K562 (cell line): ENCODE measurements around the gene C12orf43. TPM values are rescaled to one million over a fixed set of nuclear protein-coding genes. Genes with fewer than 3 reads are reported as not detected.
A peak's percentile ranks its signal among the peaks of the same experiment; 100 is the strongest.

ENCODE experiments used
- ATAC-seq: fragments of 200-7000 bp; cut with Tn5 transposase; 3 replicates; pipeline ENCODE4 v1.9.1; 2020; ENCODE audit warnings: moderate library complexity
- BruUV-seq: library from RNA; stranded (reverse); fragments of 400-500 nt; replicated peaks from 2 replicates; lab custom pipeline; 2021; lab: Mats Ljungman, UMichigan
- CTCF ChIA-PET: fragments of 300-600 bp; formaldehyde crosslinking; extraction: SDS; loops from one replicate; lab custom pipeline; 2021; ENCODE audit warnings: low intra/inter-chr PET ratio; lab: Yijun Ruan, JAX
- POLR2A ChIA-PET: fragments of 300-600, 350-650 bp; sonication (Branson Sonifier 250); formaldehyde crosslinking; extraction: SDS; loops from one replicate; lab custom pipeline; 2021; ENCODE audit warnings: antibody characterized with exemption, inconsistent platforms; lab: Yijun Ruan, JAX
- DNase-seq, 4 experiments: peaks; one replicate each; pipeline versions ENCODE4 v3.0.0 to v3.0.0-alpha.2; 2011 to 2018; ENCODE audit warnings: low spot score in 3 of 4, mixed read lengths in 3 of 4; ENCODE audit errors: extremely low read depth in 1 of 4
- FAIRE-seq: peaks from 2 replicates; lab custom pipeline; 2011; peaks lifted over from hg19 to GRCh38; lab: Jason Lieb, UNC
- H2AFZ ChIP-seq: 2 replicates; pipeline ENCODE4 v1.6.0; 2011; ENCODE audit warnings: low read depth, low read length, control low read depth, inconsistent platforms
- H3K27ac ChIP-seq: fragments of 200-600 bp; 3 replicates; pipeline ENCODE4 v1.8.0; 2011; ENCODE audit warnings: low read depth, mild to moderate bottlenecking, control low read depth, inconsistent platforms, low read length, moderate library complexity, mixed read lengths; ENCODE audit errors: extremely low read depth
- H3K27me3 ChIP-seq, 2 experiments: fragments of 300-600 bp in 1 of 2; 2 replicates in 1 of 2; 3 replicates in 1 of 2; pipeline versions ENCODE4 v1.6.0 to v1.8.0; 2011; ENCODE audit warnings: inconsistent platforms in 2 of 2, low read length in 2 of 2, mild to moderate bottlenecking in 1 of 2, mixed read lengths in 1 of 2, moderate library complexity in 1 of 2; ENCODE audit not compliant: control insufficient read depth in 2 of 2, insufficient read depth in 2 of 2
- H3K36me3 ChIP-seq: fragments of 300-600 bp; 3 replicates; pipeline ENCODE4 v1.8.0; 2011; ENCODE audit warnings: mild to moderate bottlenecking, low read length, inconsistent platforms; ENCODE audit not compliant: control insufficient read depth, insufficient read depth
- H3K4me1 ChIP-seq, 2 experiments: fragments of 200-600 bp in 1 of 2; replicated peaks in 1 of 2; 2 replicates in 1 of 2; 3 replicates in 1 of 2; pipeline versions ENCODE4 v1.5.1 to v1.8.0; 2011; ENCODE audit warnings: inconsistent platforms in 2 of 2, low read length in 2 of 2, mild to moderate bottlenecking in 1 of 2, mixed read lengths in 1 of 2, moderate library complexity in 1 of 2; ENCODE audit not compliant: control insufficient read depth in 2 of 2, insufficient read depth in 2 of 2
- H3K4me2 ChIP-seq: 2 replicates; pipeline ENCODE4 v1.6.1; 2011; ENCODE audit warnings: low read length, control low read depth, inconsistent platforms, mixed read lengths; ENCODE audit not compliant: insufficient read depth
- H3K4me3 ChIP-seq: fragments of 200-600 bp; sonication (generic), shearing (Covaris generic); 2 replicates; pipeline ENCODE4 v1.5.1; 2016; ENCODE audit warnings: control low read depth, inconsistent platforms
- H3K79me2 ChIP-seq: fragments of 200-600 bp; 3 replicates; pipeline ENCODE4 v1.8.0; 2011; ENCODE audit warnings: low read length, inconsistent platforms; ENCODE audit not compliant: control insufficient read depth, insufficient read depth
- H3K9ac ChIP-seq, 2 experiments: 2 replicates each; pipeline versions ENCODE4 v1.6.0 to v1.6.1; 2011; ENCODE audit warnings: low read depth in 2 of 2, low read length in 2 of 2, control low read depth in 1 of 2, inconsistent platforms in 1 of 2, mild to moderate bottlenecking in 1 of 2, mixed read lengths in 1 of 2; ENCODE audit not compliant: insufficient read depth in 1 of 2
- H3K9me1 ChIP-seq: one replicate; pipeline ENCODE4 v1.6.0; 2011; ENCODE audit warnings: inconsistent platforms, mild to moderate bottlenecking, low read length, moderate library complexity; ENCODE audit not compliant: control insufficient read depth, insufficient read depth
- H3K9me3 ChIP-seq: replicated peaks from 2 replicates; pipeline ENCODE4 v1.5.1; 2011; ENCODE audit warnings: low read depth, low read length, inconsistent platforms; ENCODE audit not compliant: control insufficient read depth, insufficient read depth
- H4K20me1 ChIP-seq: replicated peaks from 2 replicates; pipeline ENCODE4 v1.6.1; 2011; ENCODE audit warnings: low read length, inconsistent platforms, mixed read lengths; ENCODE audit not compliant: control insufficient read depth, insufficient read depth
- CBX1 ChIP-seq: sonication (generic); IDR thresholded peaks from 2 replicates; pipeline ENCODE4 v1.6.1; 2016; ENCODE audit warnings: antibody characterized with exemption, low read depth, mild to moderate bottlenecking
- CHD4 ChIP-seq: fragments of 200-600 bp; sonication (generic); IDR thresholded peaks from 3 replicates; pipeline ENCODE4 v1.6.1; 2012; ENCODE audit warnings: low read depth, mild to moderate bottlenecking, mixed read lengths, low read length, inconsistent platforms; ENCODE audit not compliant: insufficient read depth, insufficient replicate concordance, poor library complexity, severe bottlenecking
- HES1 ChIP-seq: fragments of 450-650 bp; IDR thresholded peaks from 2 replicates; pipeline ENCODE4 v1.6.1; 2016; ENCODE audit warnings: low read depth, mild to moderate bottlenecking, moderate library complexity
- NFATC3 ChIP-seq: fragments of 450-650 bp; IDR thresholded peaks from 2 replicates; pipeline ENCODE4 v1.6.1; 2017; ENCODE audit warnings: mild to moderate bottlenecking
- POLR2G ChIP-seq: fragments of 200-400 bp; formaldehyde crosslinking; IDR thresholded peaks from 2 replicates; pipeline ENCODE4 v1.6.1; 2017; ENCODE audit warnings: low read depth, mild to moderate bottlenecking, antibody characterized with exemption, low read length, moderate library complexity
- XRCC5 ChIP-seq: fragments of 200-400 bp; formaldehyde crosslinking; IDR thresholded peaks from 2 replicates; pipeline ENCODE4 v1.6.1; 2017; ENCODE audit warnings: low read depth, mild to moderate bottlenecking, low read length
- ZKSCAN1 ChIP-seq: fragments of 150-350 bp; IDR thresholded peaks from 2 replicates; pipeline ENCODE4 v1.6.1; 2016; ENCODE audit warnings: low read depth, low read length
- ZNF512 ChIP-seq: IDR thresholded peaks from 2 replicates; pipeline ENCODE4 v1.6.1; 2016; ENCODE audit warnings: missing genetic modification characterization, missing compliant biosample characterization
- WGBS: fragments of 100-300 bp; shearing (Covaris generic); methylation state at CpG from one replicate; pipeline ENCODE4 v1.1.6; 2016; ENCODE audit warnings: low coverage, mixed read lengths; ENCODE audit not compliant: insufficient coverage; ENCODE audit errors: missing lambda C conversion rate; 5-methylcytosine and 5-hydroxymethylcytosine counted together
- in situ Hi-C: fragments of 300-500 bp; cut with MboI; formaldehyde crosslinking; loops from 4 replicates; pipeline ENCODE4 v1.15.0; 2018; ENCODE audit warnings: inconsistent platforms, mixed read lengths
- intact Hi-C: fragments of 100-400 bp; cut with micrococcal nuclease; formaldehyde crosslinking; loops from 2 replicates; pipeline ENCODE4 v1.14.2; 2022
- polyA plus RNA-seq, 8 experiments: library from polyadenylated mRNA; depleted of rRNA in 4 of 8; stranded (reverse) in 5 of 8; unstranded in 3 of 8; fragments of >200 nt; fragmentation: Nextera tagmentation in 2 of 8; fragmentation: Illumina TruSeq in 1 of 8; extraction: Ambion mirVana in 2 of 8; extraction: Trizol in 1 of 8; gene quantifications; 2 replicates each; pipeline versions ENCODE4 v1.2.1 to v1.2.3, GENCODE V29; 2011 to 2014; ENCODE audit warnings: inconsistent platforms in 1 of 8, missing spikeins in 1 of 8
- total RNA-seq, 7 experiments: library from RNA; depleted of rRNA in 6 of 7; stranded (reverse); fragments of >200 nt in 6 of 7; fragmentation: Illumina TruSeq in 2 of 7; extraction: Trizol in 2 of 7; gene quantifications; 2 replicates each; pipeline versions ENCODE4 v1.2.1 to v1.2.3, GENCODE V29; 2011 to 2021; ENCODE audit warnings: low replicate concordance in 1 of 7
- TF ChIP-seq, protein P1 (sequence below), 2 experiments: fragments of 450-650 bp; formaldehyde crosslinking in 1 of 2; IDR thresholded peaks; 2 replicates each; pipeline versions ENCODE4 v1.4.0 to v1.6.1; 2014 to 2020; ENCODE audit warnings: mild to moderate bottlenecking in 2 of 2, borderline replicate concordance in 1 of 2, low read depth in 1 of 2

The C12orf43 gene
- total and polyA plus RNA-seq, 9 of the 15 experiments (the other 6 are each of a cell fraction or from before 2014, with no cell fraction given), result 4.3 to 22.2 (median 16.8) TPM

GRCh38 chr12:121005346-121005815 is 10.9 kb downstream of the C12orf43 start:
- no peaks in the 10 kb centered on the region for H3K9me1 ChIP-seq
- H3K36me3 ChIP-seq, result peaks cover 60% of the 10 kb centered on the region; the same call in 2 of the 3 replicates
- no peaks in the 10 kb centered on the region for H3K27me3 ChIP-seq
- H3K4me3 ChIP-seq, result no peak overlapping the region
- no peak overlapping the region for H3K4me2 ChIP-seq
- no peaks in the 10 kb centered on the region; the same call in 1 of the 2 replicates for H4K20me1 ChIP-seq
- intact Hi-C loops (loop anchor here (2.0 to 10.0 kb wide), 3 partner anchors 49 to 209 kb away; partner anchors contain the start of gene P2RX4), in situ Hi-C loops (no loop called here)
- no peaks in the 10 kb centered on the region for H3K79me2 ChIP-seq
- BruUV-seq, result no TSS peak
- 31% methylated on average over 8 of the region's 9 CpGs for WGBS
- no peaks in the 10 kb centered on the region; a peak in 1 of 5 replicates for H3K4me1 ChIP-seq
- CTCF ChIA-PET, result interaction anchor here (0.5 to 1.3 kb wide), 4 partner anchors 90 to 358 kb away, joined by 3 to 9 read pairs (median 4); no protein-coding TSS in a partner anchor
- FAIRE-seq (peak; percentile 96), DNase-seq (peak; percentile 52 to 73 (median 60)), ATAC-seq (peak; percentile 92)
- POLR2A ChIA-PET, result interaction anchor here (0.6 to 0.7 kb wide), 2 partner anchors 278 to 652 kb away, joined by 3 read pairs; no protein-coding TSS in a partner anchor
- no peak overlapping the region for H3K27ac ChIP-seq
- no peaks in the 10 kb centered on the region for H3K9me3 ChIP-seq
- H2AFZ ChIP-seq, result no peak overlapping the region
- peak overlapping the region in 1 of 2 experiments; percentile 6; a peak in 1 of 4 replicates for H3K9ac ChIP-seq
- TF ChIP-seq HES1 (no peak), CBX1 (no peak), XRCC5 (0 out of 2 replicates have a peak, but pooled peaks have one; percentile 39), POLR2G (no peak), NFATC3 (no peak), ZKSCAN1 (0 out of 2 replicates have a peak, but pooled peaks have one; percentile 16), CHD4 (no peak), ZNF512 (peak; percentile 55; the same call in 1 of the 2 replicates)
- TF ChIP-seq, protein P1, sequence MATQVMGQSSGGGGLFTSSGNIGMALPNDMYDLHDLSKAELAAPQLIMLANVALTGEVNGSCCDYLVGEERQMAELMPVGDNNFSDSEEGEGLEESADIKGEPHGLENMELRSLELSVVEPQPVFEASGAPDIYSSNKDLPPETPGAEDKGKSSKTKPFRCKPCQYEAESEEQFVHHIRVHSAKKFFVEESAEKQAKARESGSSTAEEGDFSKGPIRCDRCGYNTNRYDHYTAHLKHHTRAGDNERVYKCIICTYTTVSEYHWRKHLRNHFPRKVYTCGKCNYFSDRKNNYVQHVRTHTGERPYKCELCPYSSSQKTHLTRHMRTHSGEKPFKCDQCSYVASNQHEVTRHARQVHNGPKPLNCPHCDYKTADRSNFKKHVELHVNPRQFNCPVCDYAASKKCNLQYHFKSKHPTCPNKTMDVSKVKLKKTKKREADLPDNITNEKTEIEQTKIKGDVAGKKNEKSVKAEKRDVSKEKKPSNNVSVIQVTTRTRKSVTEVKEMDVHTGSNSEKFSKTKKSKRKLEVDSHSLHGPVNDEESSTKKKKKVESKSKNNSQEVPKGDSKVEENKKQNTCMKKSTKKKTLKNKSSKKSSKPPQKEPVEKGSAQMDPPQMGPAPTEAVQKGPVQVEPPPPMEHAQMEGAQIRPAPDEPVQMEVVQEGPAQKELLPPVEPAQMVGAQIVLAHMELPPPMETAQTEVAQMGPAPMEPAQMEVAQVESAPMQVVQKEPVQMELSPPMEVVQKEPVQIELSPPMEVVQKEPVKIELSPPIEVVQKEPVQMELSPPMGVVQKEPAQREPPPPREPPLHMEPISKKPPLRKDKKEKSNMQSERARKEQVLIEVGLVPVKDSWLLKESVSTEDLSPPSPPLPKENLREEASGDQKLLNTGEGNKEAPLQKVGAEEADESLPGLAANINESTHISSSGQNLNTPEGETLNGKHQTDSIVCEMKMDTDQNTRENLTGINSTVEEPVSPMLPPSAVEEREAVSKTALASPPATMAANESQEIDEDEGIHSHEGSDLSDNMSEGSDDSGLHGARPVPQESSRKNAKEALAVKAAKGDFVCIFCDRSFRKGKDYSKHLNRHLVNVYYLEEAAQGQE (IDR thresholded peaks at IDR 0.05; ENCODE audit: borderline replicate concordance), result peak; percentile 70
- TF ChIP-seq, protein P1 (CRISPR knock-in tag; IDR thresholded peaks at IDR 0.05; ENCODE audit: low read depth), result no peak
